ENCODE measurements around the gene MAPKAP1.

MAPKAP1 gene

DNA sequence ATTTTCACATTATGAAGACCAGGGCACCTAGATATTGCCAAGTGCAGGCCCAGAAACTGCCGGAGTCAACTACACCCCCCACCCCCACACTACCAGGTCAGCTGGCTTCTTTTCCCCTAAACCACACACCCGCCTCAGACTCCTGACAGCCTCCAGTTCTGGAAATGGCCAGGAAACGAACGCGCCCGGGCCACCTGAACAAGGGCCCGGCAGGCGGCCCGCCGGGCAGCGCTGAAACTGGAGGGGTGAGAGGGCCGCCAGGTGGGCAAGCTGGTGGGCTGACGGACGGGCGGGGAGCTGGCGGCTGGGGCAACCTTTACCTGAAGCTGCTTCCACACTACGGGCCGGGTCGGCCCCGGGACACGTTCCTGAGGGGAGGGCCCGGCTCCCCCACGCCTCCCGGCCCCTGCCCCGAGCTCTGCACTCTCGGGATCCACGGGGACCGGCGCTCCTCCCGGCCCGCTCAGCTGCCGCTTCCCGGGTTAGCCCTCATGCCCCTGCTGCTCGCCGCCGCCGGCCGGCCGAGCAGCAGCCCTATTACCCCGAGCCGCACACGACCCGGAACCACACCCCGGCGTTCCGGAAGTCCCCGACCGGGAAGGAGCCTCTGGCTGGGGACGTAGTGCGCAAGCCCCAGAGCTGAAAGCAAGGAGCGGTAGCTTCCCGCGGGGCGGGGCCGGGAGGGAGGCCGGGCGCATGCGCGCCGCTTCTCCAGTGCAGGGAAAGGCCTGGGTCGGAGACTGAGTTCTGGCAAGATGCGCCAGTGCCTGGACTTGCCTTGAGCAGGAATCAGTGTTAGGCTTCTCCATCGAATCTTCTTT lies at the start of gene MAPKAP1:
MAPKAP1 (minus strand) TSS at position 558 of the 821 bp plus-strand sequence. CDS start 34,634 bp downstream, outside the sequence.
- DNase-seq (ENCODE audit: low spot score) = peak; percentile 97
- TF ChIP-seq, protein P1, sequence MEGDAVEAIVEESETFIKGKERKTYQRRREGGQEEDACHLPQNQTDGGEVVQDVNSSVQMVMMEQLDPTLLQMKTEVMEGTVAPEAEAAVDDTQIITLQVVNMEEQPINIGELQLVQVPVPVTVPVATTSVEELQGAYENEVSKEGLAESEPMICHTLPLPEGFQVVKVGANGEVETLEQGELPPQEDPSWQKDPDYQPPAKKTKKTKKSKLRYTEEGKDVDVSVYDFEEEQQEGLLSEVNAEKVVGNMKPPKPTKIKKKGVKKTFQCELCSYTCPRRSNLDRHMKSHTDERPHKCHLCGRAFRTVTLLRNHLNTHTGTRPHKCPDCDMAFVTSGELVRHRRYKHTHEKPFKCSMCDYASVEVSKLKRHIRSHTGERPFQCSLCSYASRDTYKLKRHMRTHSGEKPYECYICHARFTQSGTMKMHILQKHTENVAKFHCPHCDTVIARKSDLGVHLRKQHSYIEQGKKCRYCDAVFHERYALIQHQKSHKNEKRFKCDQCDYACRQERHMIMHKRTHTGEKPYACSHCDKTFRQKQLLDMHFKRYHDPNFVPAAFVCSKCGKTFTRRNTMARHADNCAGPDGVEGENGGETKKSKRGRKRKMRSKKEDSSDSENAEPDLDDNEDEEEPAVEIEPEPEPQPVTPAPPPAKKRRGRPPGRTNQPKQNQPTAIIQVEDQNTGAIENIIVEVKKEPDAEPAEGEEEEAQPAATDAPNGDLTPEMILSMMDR (IDR thresholded peaks at IDR 0.05; ENCODE audit: borderline replicate concordance, control extremely low read depth, extremely low read depth, insufficient read depth, missing control alignments) = no peak
- in situ Hi-C loops (cut with MboI; ENCODE audit: low sequenced_read_pairs, unreplicated experiment) = no loop called here

DNA sequence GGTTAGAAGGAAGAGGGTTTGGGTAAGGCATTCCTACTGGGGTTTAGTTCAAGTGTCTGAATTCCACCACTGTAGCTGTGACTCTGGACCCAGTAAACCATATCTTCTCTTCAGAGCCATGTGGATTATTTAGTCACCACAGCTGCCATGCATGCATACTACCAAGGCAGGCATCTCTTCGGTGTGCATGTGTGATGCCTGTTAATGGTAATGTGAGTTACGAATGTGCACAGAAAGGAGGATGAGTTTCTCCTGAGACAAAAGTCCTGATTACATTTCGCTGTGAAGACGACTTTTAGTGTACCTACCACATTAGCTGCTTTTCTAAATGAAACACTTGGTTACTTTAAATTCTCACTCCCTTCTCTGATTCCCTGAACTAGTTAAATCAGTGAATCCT lies 49.5 kb upstream of the MAPKAP1 start:
- DNase-seq (ENCODE audit: low spot score) = no peak
- TF ChIP-seq, protein P1 (IDR thresholded peaks at IDR 0.05; ENCODE audit: borderline replicate concordance, control extremely low read depth, extremely low read depth, insufficient read depth, missing control alignments) = no peak
- in situ Hi-C loops (cut with MboI; ENCODE audit: low sequenced_read_pairs, unreplicated experiment) = loop anchor here (10.0 kb wide), 1 partner anchor 112 kb away; no protein-coding TSS in a partner anchor

DNA sequence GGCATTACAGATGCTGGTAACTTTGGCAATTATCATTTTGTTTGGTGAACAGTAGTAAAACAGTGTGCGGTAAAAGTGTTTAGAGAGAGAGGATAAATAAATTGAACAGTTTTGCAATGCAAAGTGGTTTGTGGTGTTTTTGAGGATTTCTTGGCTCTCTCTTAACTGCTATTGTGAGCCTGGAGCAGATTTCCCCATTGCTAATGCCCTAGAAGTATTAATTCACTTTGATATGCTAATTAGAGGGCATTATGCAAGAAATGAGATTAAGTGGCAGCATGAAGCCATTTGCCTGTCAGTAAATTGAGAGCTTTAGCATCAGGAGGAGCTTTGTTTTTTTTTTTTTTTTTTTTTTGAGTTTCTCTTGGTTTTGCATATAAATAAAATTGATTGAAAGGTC lies 48.3 kb upstream of the MAPKAP1 start:
- in situ Hi-C loops (cut with MboI; ENCODE audit: low sequenced_read_pairs, unreplicated experiment) = loop anchor here (10.0 kb wide), 1 partner anchor 111 kb away; no protein-coding TSS in a partner anchor
- TF ChIP-seq, protein P1 (IDR thresholded peaks at IDR 0.05; ENCODE audit: borderline replicate concordance, control extremely low read depth, extremely low read depth, insufficient read depth, missing control alignments) = no peak
- no peak for DNase-seq (ENCODE audit: low spot score)

DNA sequence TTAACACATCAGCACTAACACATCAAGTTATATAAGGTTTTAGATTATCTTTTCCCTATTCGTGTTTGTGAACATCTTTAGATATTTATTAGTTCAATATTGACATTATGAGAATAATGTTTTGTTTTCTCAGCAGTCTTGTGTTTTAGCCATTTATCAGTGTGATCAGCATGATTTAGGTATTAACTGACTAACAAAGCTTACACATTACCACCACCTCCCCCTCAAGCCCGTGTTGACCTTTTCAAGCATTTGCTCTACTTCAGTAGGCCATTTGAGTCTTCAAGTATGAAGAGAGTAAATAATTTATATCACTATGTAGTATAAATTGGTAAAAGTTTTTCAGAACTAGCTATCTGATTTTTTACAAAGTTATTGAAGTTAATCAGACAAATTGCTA lies 47.1 kb upstream of the MAPKAP1 start:
- TF ChIP-seq, protein P1 (IDR thresholded peaks at IDR 0.05; ENCODE audit: borderline replicate concordance, control extremely low read depth, extremely low read depth, insufficient read depth, missing control alignments) = no peak
- DNase-seq (ENCODE audit: low spot score) = no peak
- in situ Hi-C loops (cut with MboI; ENCODE audit: low sequenced_read_pairs, unreplicated experiment) = loop anchor here (10.0 kb wide), 1 partner anchor 109 kb away; no protein-coding TSS in a partner anchor

DNA sequence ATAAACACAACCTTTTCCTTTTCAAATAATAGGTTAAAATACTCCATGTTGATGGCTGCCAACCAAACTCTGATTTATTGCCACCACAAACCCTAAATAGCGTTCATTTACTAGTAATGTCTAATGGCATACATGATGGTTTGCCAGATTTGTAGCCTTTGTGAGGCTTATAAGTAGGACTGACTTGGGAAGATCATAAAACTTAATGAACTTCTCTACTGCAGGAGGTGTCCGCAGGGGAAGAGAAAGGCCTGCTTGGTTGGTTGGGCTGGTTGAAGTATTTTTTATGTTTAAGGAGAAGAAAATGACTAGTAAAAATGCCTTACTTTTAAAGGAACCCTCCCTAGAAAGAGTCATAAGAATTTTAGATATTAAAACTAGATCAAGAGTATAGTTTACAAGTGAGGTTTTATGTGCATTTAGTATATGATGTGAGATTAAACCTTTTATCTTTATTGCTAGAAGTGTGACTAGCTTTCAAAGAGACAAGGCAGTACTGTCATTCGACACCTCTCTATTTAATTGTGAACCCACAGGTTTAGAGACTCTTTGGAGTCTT lies 45.1 kb upstream of the MAPKAP1 start:
- no peak for DNase-seq (ENCODE audit: low spot score)
- in situ Hi-C loops (cut with MboI; ENCODE audit: low sequenced_read_pairs, unreplicated experiment) = loop anchor here (10.0 kb wide), 1 partner anchor 107 kb away; no protein-coding TSS in a partner anchor
- TF ChIP-seq, protein P1 (IDR thresholded peaks at IDR 0.05; ENCODE audit: borderline replicate concordance, control extremely low read depth, extremely low read depth, insufficient read depth, missing control alignments) = no peak

DNA sequence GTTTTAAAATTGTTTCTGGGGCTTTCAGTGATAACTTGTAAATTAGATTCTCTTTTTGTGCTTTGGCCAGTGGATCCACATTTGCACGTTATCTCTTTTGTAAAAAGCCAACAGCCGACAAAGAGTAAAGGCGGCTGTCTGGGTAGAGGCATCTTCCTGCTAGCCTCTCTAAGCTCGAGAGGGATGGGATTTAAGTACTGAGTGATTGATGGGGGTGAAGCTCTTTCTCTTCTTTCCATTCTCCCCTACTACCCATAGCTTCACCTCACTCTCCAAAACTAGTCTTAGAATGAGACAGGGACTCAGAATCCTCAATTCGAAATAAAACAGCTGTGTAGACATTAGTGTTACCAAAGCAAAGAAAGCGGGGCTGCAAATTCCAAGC lies 43.6 kb upstream of the MAPKAP1 start:
- in situ Hi-C loops (cut with MboI; ENCODE audit: low sequenced_read_pairs, unreplicated experiment) = loop anchor here (10.0 kb wide), 1 partner anchor 106 kb away; no protein-coding TSS in a partner anchor
- TF ChIP-seq, protein P1 (IDR thresholded peaks at IDR 0.05; ENCODE audit: borderline replicate concordance, control extremely low read depth, extremely low read depth, insufficient read depth, missing control alignments) = no peak
- DNase-seq (ENCODE audit: low spot score) = no peak
